Daoy (cell line): ENCODE data around the gene MAN1B1. TPM values are rescaled to one million over a fixed set of nuclear protein-coding genes. Genes with fewer than 3 reads are reported as not detected.

ENCODE experiments used
- DNase-seq: peaks from one replicate; pipeline ENCODE4 v3.0.0-alpha.2; 2015; ENCODE audit warnings: low read depth
- total RNA-seq: library from RNA; depleted of rRNA; stranded (reverse); fragments of >200 nt; shearing (Covaris generic); gene quantifications from 2 replicates; pipeline ENCODE4 v1.2.3, GENCODE V29; 2014; rRNA removed

Gene MAN1B1
- total RNA-seq, 1 experiment from 2014 or later, result 61.9 TPM

- no peak for DNase-seq
These were observed 56.7 kb downstream of the MAN1B1 start for GRCh38 chr9:137143459-137143858.

- DNase-seq, result no peak
These were observed 59.1 kb downstream of the MAN1B1 start for GRCh38 chr9:137145731-137146526.

GRCh38 chr9:137146527-137146918, 59.7 kb downstream of the MAN1B1 start:
- DNase-seq, result no peak

GRCh38 chr9:137147091-137147792, 60.5 kb downstream of the MAN1B1 start:
- no peak for DNase-seq

- DNase-seq, result no peak
These were observed 61.0 kb downstream of the MAN1B1 start for GRCh38 chr9:137147793-137148160.

- DNase-seq, result no peak
These were observed 61.5 kb downstream of the MAN1B1 start for GRCh38 chr9:137148242-137148641.

GRCh38 chr9:137148661-137149060, 61.9 kb downstream of the MAN1B1 start:
- DNase-seq, result no peak

- DNase-seq, result no peak
These were observed 62.6 kb downstream of the MAN1B1 start for GRCh38 chr9:137149363-137149762.

GRCh38 chr9:137149942-137150616, 63.3 kb downstream of the MAN1B1 start:
- DNase-seq, result no peak

- peak; percentile 56 for DNase-seq
These were observed 64.1 kb downstream of the MAN1B1 start for GRCh38 chr9:137150617-137151457.

- DNase-seq, result no peak
These were observed 66.1 kb downstream of the MAN1B1 start for GRCh38 chr9:137152844-137153405.

GRCh38 chr9:137156567-137157375, 70.0 kb downstream of the MAN1B1 start:
- DNase-seq, result peak; percentile 73

- DNase-seq, result no peak
These were observed 71.0 kb downstream of the MAN1B1 start for GRCh38 chr9:137157618-137158415.

GRCh38 chr9:137158625-137159024, 71.8 kb downstream of the MAN1B1 start:
- DNase-seq, result no peak

Other genes with a start within 250 kb of the MAN1B1 start
- gene AJM1, start 244.5 kb upstream of the MAN1B1 start, total RNA-seq, result 0.18 and 0.74 TPM in 2 replicates
- gene PHPT1, start 237.6 kb upstream of the MAN1B1 start, total RNA-seq, result 67.5 and 92.7 TPM in 2 replicates
- gene MAMDC4, start 234.6 kb upstream of the MAN1B1 start, total RNA-seq, result 2.1 and 6.1 TPM in 2 replicates
- 379 and 424 TPM in 2 replicates for gene EDF1, start 220.7 kb upstream of the MAN1B1 start, total RNA-seq
- gene TRAF2, start 200.5 kb upstream of the MAN1B1 start, total RNA-seq, result 25.4 and 34.6 TPM in 2 replicates
- 98.8 and 99.2 TPM in 2 replicates for gene FBXW5, start 142.2 kb upstream of the MAN1B1 start, total RNA-seq
- gene C8G, start 141.7 kb upstream of the MAN1B1 start, total RNA-seq, result 1.2 TPM in 1 of 2 replicates, not detected in the other
- gene LCN12, start 134.7 kb upstream of the MAN1B1 start, total RNA-seq, result not detected in 2 replicates
- not detected in 2 replicates for gene PTGDS, start 109.5 kb upstream of the MAN1B1 start, total RNA-seq
- gene LCNL1, start 104.0 kb upstream of the MAN1B1 start, total RNA-seq, result not detected in 2 replicates
- 60.5 and 66.9 TPM in 2 replicates for gene PAXX, start 94.6 kb upstream of the MAN1B1 start, total RNA-seq
- gene CLIC3, start 90.4 kb upstream of the MAN1B1 start, total RNA-seq, result 0.18 and 3.9 TPM in 2 replicates
- 1.2 and 2.2 TPM in 2 replicates for gene ABCA2, start 58.7 kb upstream of the MAN1B1 start, total RNA-seq
- not detected in 2 replicates for gene FUT7, start 54.9 kb upstream of the MAN1B1 start, total RNA-seq
- 15.9 and 17.4 TPM in 2 replicates for gene NPDC1, start 40.8 kb upstream of the MAN1B1 start, total RNA-seq
- not detected in 2 replicates for gene ENTPD2, start 32.9 kb upstream of the MAN1B1 start, total RNA-seq
- gene SAPCD2, start 16.4 kb upstream of the MAN1B1 start, total RNA-seq, result 69.8 and 86.6 TPM in 2 replicates
- 6.1 and 12.4 TPM in 2 replicates for gene UAP1L1, start 9.5 kb upstream of the MAN1B1 start, total RNA-seq
- 23.0 and 35.4 TPM in 2 replicates for gene DPP7, start 27.7 kb downstream of the MAN1B1 start, total RNA-seq
- 0.06 TPM in 1 of 2 replicates, not detected in the other for gene GRIN1, start 52.2 kb downstream of the MAN1B1 start, total RNA-seq
- not detected in 2 replicates for gene LRRC26, start 83.1 kb downstream of the MAN1B1 start, total RNA-seq
- gene TMEM210, start 85.1 kb downstream of the MAN1B1 start, total RNA-seq, result not detected in 2 replicates
- gene ANAPC2, start 101.6 kb downstream of the MAN1B1 start, total RNA-seq, result 11.3 and 23.5 TPM in 2 replicates
- gene SSNA1, start 101.7 kb downstream of the MAN1B1 start, total RNA-seq, result 169 and 188 TPM in 2 replicates
- 11.7 and 12.8 TPM in 2 replicates for gene TPRN, start 113.8 kb downstream of the MAN1B1 start, total RNA-seq
- gene TMEM203, start 118.7 kb downstream of the MAN1B1 start, total RNA-seq, result 62.3 and 65.4 TPM in 2 replicates
- 14.3 and 15.3 TPM in 2 replicates for gene NDOR1, start 118.7 kb downstream of the MAN1B1 start, total RNA-seq
- gene RNF208, start 135.3 kb downstream of the MAN1B1 start, total RNA-seq, result not detected in 2 replicates
- gene CYSRT1, start 138.2 kb downstream of the MAN1B1 start, total RNA-seq, result 0.91 TPM in 1 of 2 replicates, not detected in the other
- gene RNF224, start 140.5 kb downstream of the MAN1B1 start, total RNA-seq, result 0.21 TPM in 1 of 2 replicates, not detected in the other
- not detected in 2 replicates for gene SLC34A3, start 143.9 kb downstream of the MAN1B1 start, total RNA-seq
- gene TUBB4B, start 154.3 kb downstream of the MAN1B1 start, total RNA-seq, result 294 and 321 TPM in 2 replicates
- not detected in 2 replicates for gene STPG3, start 164.3 kb downstream of the MAN1B1 start, total RNA-seq
- 62.2 and 74.7 TPM in 2 replicates for gene NELFB, start 168.3 kb downstream of the MAN1B1 start, total RNA-seq
- gene TOR4A, start 190.7 kb downstream of the MAN1B1 start, total RNA-seq, result 13.4 and 18.7 TPM in 2 replicates
- gene NRARP, start 215.3 kb downstream of the MAN1B1 start, total RNA-seq, result 3.5 and 10.0 TPM in 2 replicates